H9 (cell line): ENCODE results near the gene ALCAM. TPM values are rescaled to one million over a fixed set of nuclear protein-coding genes. Genes with fewer than 3 reads are reported as not detected.

ENCODE experiments used
- DNase-seq: peaks from one replicate; pipeline ENCODE4 v3.0.0-alpha.2; 2017
- H2AFZ ChIP-seq: one replicate; pipeline ENCODE4 v1.6.1; 2013; ENCODE audit warnings: mild to moderate bottlenecking, low read length, control low read depth, moderate library complexity
- H2AK5ac ChIP-seq: 2 replicates; pipeline ENCODE4 v1.6.1; 2013; ENCODE audit warnings: low read length, control low read depth, mixed read lengths; ENCODE audit not compliant: insufficient read length
- H2BK120ac ChIP-seq: one replicate; pipeline ENCODE4 v1.6.1; 2013; ENCODE audit warnings: low read depth, mild to moderate bottlenecking, low read length, control low read depth, inconsistent platforms; ENCODE audit not compliant: poor library complexity, severe bottlenecking
- H2BK12ac ChIP-seq: 2 replicates; pipeline ENCODE4 v1.6.1; 2013; ENCODE audit warnings: low read length, control low read depth, mixed read lengths, low read depth; ENCODE audit not compliant: insufficient read length
- H2BK15ac ChIP-seq: 2 replicates; pipeline ENCODE4 v1.6.1; 2013; ENCODE audit warnings: low read depth, low read length, control low read depth
- H2BK20ac ChIP-seq: one replicate; pipeline ENCODE4 v1.6.1; 2013; ENCODE audit warnings: low read depth, mild to moderate bottlenecking, low read length, control low read depth, inconsistent platforms; ENCODE audit not compliant: poor library complexity, severe bottlenecking
- H2BK5ac ChIP-seq: 2 replicates; pipeline ENCODE4 v1.6.1; 2013; ENCODE audit warnings: low read length, control low read depth, mixed read lengths; ENCODE audit not compliant: insufficient read length
- H3K14ac ChIP-seq: 2 replicates; pipeline ENCODE4 v1.6.1; 2013; ENCODE audit warnings: low read length, control low read depth; ENCODE audit not compliant: insufficient read depth
- H3K18ac ChIP-seq: 2 replicates; pipeline ENCODE4 v1.6.1; 2013; ENCODE audit warnings: low read depth, mild to moderate bottlenecking, mixed read lengths, low read length, control low read depth; ENCODE audit not compliant: insufficient read length
- H3K23ac ChIP-seq: 2 replicates; pipeline ENCODE4 v1.6.1; 2013; ENCODE audit warnings: low read length, control low read depth, mixed read lengths, low read depth; ENCODE audit not compliant: insufficient read length
- H3K23me2 ChIP-seq: 2 replicates; pipeline ENCODE4 v1.6.1; 2013; ENCODE audit warnings: low read depth, mild to moderate bottlenecking, mixed read lengths, low read length, control low read depth; ENCODE audit not compliant: insufficient read length, poor library complexity, severe bottlenecking
- H3K27ac ChIP-seq: 2 replicates; pipeline ENCODE4 v1.5.1; 2013; ENCODE audit warnings: low read length, control low read depth, mixed read lengths, low read depth; ENCODE audit not compliant: insufficient read length
- H3K27me3 ChIP-seq: 2 replicates; pipeline ENCODE4 v1.6.1; 2013; ENCODE audit warnings: low read length, control low read depth, inconsistent platforms; ENCODE audit not compliant: insufficient read depth
- H3K4ac ChIP-seq: 2 replicates; pipeline ENCODE4 v1.6.1; 2013; ENCODE audit warnings: low read depth, mild to moderate bottlenecking, control low read depth, inconsistent platforms, low read length, moderate library complexity
- H3K4me1 ChIP-seq: 2 replicates; pipeline ENCODE4 v1.6.1; 2013; ENCODE audit warnings: low read length, control low read depth, inconsistent platforms; ENCODE audit not compliant: insufficient read depth
- H3K4me2 ChIP-seq: 2 replicates; pipeline ENCODE4 v1.6.1; 2013; ENCODE audit warnings: low read length, control low read depth, mixed read lengths; ENCODE audit not compliant: insufficient read length, insufficient read depth
- H3K56ac ChIP-seq: 2 replicates; pipeline ENCODE4 v1.6.1; 2013; ENCODE audit warnings: low read depth, mild to moderate bottlenecking, mixed read lengths, low read length, control low read depth; ENCODE audit not compliant: insufficient read length
- H3K79me1 ChIP-seq: 2 replicates; pipeline ENCODE4 v1.6.1; 2013; ENCODE audit warnings: low read depth, mild to moderate bottlenecking, moderate library complexity, low read length, control low read depth, inconsistent platforms; ENCODE audit not compliant: insufficient read depth, poor library complexity, severe bottlenecking
- H3K79me2 ChIP-seq: 2 replicates; pipeline ENCODE4 v1.6.1; 2013; ENCODE audit warnings: low read length, control low read depth, inconsistent platforms; ENCODE audit not compliant: insufficient read depth
- H3K9ac ChIP-seq: 2 replicates; pipeline ENCODE4 v1.6.1; 2013; ENCODE audit warnings: low read length, control low read depth, mixed read lengths; ENCODE audit not compliant: insufficient read length; ENCODE audit errors: extremely low read depth
- H3K9me3 ChIP-seq: one replicate; pipeline ENCODE4 v1.6.1; 2013; ENCODE audit warnings: low read depth, low read length, inconsistent platforms; ENCODE audit not compliant: control insufficient read depth
- H3T11ph ChIP-seq: one replicate; pipeline ENCODE4 v1.6.1; 2013; ENCODE audit warnings: mild to moderate bottlenecking, low read length, control low read depth, inconsistent platforms
- H4K20me1 ChIP-seq: one replicate; pipeline ENCODE4 v1.6.1; 2013; ENCODE audit not compliant: control insufficient read depth, insufficient read length, insufficient read depth
- H4K5ac ChIP-seq: 2 replicates; pipeline ENCODE4 v1.6.1; 2013; ENCODE audit warnings: low read depth, mild to moderate bottlenecking, mixed read lengths, low read length, control low read depth; ENCODE audit not compliant: insufficient read length
- H4K8ac ChIP-seq: replicated peaks from 2 replicates; pipeline ENCODE4 v1.6.1; 2013; ENCODE audit warnings: low read length, control low read depth, mixed read lengths, low read depth; ENCODE audit not compliant: insufficient read length
- H4K91ac ChIP-seq: 2 replicates; pipeline ENCODE4 v1.6.1; 2013; ENCODE audit warnings: low read depth, mild to moderate bottlenecking, moderate library complexity, mixed read lengths, low read length, control low read depth; ENCODE audit not compliant: insufficient read length
- H3K27ac Mint-ChIP-seq, 3 experiments: 2 replicates in 2 of 3; 3 replicates in 1 of 3; pipeline ENCODE4 v1.8.0; 2020 to 2021; ENCODE audit warnings: mixed read lengths in 3 of 3, mild to moderate bottlenecking in 1 of 3, moderate library complexity in 1 of 3
- H3K27me3 Mint-ChIP-seq: 2 replicates; pipeline ENCODE4 v1.8.0; 2021; ENCODE audit warnings: low read depth, mild to moderate bottlenecking, moderate library complexity, mixed read lengths
- H3K36me3 Mint-ChIP-seq, 3 experiments: 2 replicates in 2 of 3; 3 replicates in 1 of 3; pipeline ENCODE4 v1.8.0; 2020 to 2021; ENCODE audit warnings: low read depth in 3 of 3, mixed read lengths in 3 of 3; ENCODE audit not compliant: insufficient read depth in 1 of 3
- H3K4me1 Mint-ChIP-seq, 2 experiments: 2 replicates each; pipeline ENCODE4 v1.8.0; 2020; ENCODE audit warnings: mixed read lengths in 2 of 2
- H3K4me3 Mint-ChIP-seq, 2 experiments: 2 replicates in 1 of 2; 3 replicates in 1 of 2; pipeline ENCODE4 v1.8.0; 2020 to 2021; ENCODE audit warnings: mild to moderate bottlenecking in 2 of 2, mixed read lengths in 2 of 2, moderate library complexity in 1 of 2
- H3K9me3 Mint-ChIP-seq, 2 experiments: 2 replicates in 1 of 2; 3 replicates in 1 of 2; pipeline ENCODE4 v1.8.0; 2020; ENCODE audit warnings: mild to moderate bottlenecking in 2 of 2, mixed read lengths in 2 of 2, moderate library complexity in 1 of 2
- WGBS: extraction: QIAGEN DNeasy Blood & Tissue Kit; methylation state at CpG from one replicate; pipeline ENCODE4 v1.1.7; 2013; ENCODE audit warnings: missing lambda C conversion rate, low lambda C conversion rate, mixed read lengths; ENCODE audit not compliant: insufficient read length; ENCODE audit errors: extremely low coverage; 5-methylcytosine and 5-hydroxymethylcytosine counted together
- total RNA-seq: library from RNA; stranded (reverse); gene quantifications from 2 replicates; pipeline ENCODE4 v1.2.1, GENCODE V29; 2021
- TF ChIP-seq, protein P1 (sequence below): fragments of 200-600 bp; sonication (generic); conservative IDR thresholded peaks from 3 replicates; pipeline ENCODE4 v1.8.0; 2021; ENCODE audit warnings: antibody characterized with exemption, mild to moderate bottlenecking

The ALCAM gene
- total RNA-seq, 1 experiment from 2014 or later: 43.7 TPM

DNA sequence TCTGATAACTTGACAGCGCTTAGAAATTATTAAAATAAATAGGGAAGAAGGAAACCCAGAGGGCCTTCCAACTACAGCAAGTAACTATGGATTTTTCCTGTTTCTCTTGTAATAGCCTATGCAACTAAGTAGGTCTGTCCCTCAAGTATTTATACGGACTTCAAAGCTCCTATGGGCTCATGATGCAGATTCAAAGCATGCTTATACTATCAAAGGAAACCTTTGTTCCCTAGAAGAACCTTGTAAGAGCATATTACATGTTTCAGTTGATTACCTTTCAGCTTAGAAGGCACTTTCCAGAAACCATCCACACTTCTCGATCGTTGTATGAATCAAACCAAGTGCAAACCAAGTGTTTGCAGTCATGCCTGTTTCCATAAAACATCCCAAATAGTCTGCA, 158.8 kb downstream of the ALCAM start:
- no peaks in the 10 kb centered on the region for H3K9me3 Mint-ChIP-seq
- Histone ChIP-seq H2BK20ac (no peak overlapping the region), H2BK5ac (no peak overlapping the region), H3K23ac (no peak overlapping the region), H4K8ac (no peak overlapping the region), H3K4ac (no peak overlapping the region), H3K18ac (no peak overlapping the region), H2BK15ac (no peak overlapping the region), H2AFZ (no peak overlapping the region), H3K27ac (no peak overlapping the region), H2BK120ac (no peak overlapping the region), H3T11ph (no peak overlapping the region), H3K56ac (no peak overlapping the region), H4K91ac (no peak overlapping the region), H4K5ac (no peak overlapping the region), H3K4me1 (no peaks in the 10 kb centered on the region), H2AK5ac (no peak overlapping the region), H3K23me2 (no peaks in the 10 kb centered on the region), H4K20me1 (no peaks in the 10 kb centered on the region), H3K4me2 (no peak overlapping the region), H3K79me2 (no peaks in the 10 kb centered on the region), H3K9ac (no peak overlapping the region), H3K27me3 (no peaks in the 10 kb centered on the region), H3K14ac (no peak overlapping the region), H2BK12ac (no peak overlapping the region), H3K9me3 (no peaks in the 10 kb centered on the region), H3K79me1 (no peaks in the 10 kb centered on the region)
- H3K4me3 Mint-ChIP-seq: no peak overlapping the region
- H3K4me1 Mint-ChIP-seq: peaks cover 5 to 11% of the 10 kb centered on the region in 2 experiments
- no peaks in the 10 kb centered on the region for H3K27me3 Mint-ChIP-seq
- no peak for DNase-seq
- no peak overlapping the region for H3K27ac Mint-ChIP-seq
- no CpG with 5 or more reads among the region's 4 CpGs for WGBS
- TF ChIP-seq, protein P1, sequence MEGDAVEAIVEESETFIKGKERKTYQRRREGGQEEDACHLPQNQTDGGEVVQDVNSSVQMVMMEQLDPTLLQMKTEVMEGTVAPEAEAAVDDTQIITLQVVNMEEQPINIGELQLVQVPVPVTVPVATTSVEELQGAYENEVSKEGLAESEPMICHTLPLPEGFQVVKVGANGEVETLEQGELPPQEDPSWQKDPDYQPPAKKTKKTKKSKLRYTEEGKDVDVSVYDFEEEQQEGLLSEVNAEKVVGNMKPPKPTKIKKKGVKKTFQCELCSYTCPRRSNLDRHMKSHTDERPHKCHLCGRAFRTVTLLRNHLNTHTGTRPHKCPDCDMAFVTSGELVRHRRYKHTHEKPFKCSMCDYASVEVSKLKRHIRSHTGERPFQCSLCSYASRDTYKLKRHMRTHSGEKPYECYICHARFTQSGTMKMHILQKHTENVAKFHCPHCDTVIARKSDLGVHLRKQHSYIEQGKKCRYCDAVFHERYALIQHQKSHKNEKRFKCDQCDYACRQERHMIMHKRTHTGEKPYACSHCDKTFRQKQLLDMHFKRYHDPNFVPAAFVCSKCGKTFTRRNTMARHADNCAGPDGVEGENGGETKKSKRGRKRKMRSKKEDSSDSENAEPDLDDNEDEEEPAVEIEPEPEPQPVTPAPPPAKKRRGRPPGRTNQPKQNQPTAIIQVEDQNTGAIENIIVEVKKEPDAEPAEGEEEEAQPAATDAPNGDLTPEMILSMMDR: no peak
- peaks cover 4 to 6% (median 5%) of the 10 kb centered on the region in 3 experiments; a peak in 5 of 7 replicates for H3K36me3 Mint-ChIP-seq
